ENCODE results near the gene SRGAP3.

- TF ChIP-seq, protein P1, sequence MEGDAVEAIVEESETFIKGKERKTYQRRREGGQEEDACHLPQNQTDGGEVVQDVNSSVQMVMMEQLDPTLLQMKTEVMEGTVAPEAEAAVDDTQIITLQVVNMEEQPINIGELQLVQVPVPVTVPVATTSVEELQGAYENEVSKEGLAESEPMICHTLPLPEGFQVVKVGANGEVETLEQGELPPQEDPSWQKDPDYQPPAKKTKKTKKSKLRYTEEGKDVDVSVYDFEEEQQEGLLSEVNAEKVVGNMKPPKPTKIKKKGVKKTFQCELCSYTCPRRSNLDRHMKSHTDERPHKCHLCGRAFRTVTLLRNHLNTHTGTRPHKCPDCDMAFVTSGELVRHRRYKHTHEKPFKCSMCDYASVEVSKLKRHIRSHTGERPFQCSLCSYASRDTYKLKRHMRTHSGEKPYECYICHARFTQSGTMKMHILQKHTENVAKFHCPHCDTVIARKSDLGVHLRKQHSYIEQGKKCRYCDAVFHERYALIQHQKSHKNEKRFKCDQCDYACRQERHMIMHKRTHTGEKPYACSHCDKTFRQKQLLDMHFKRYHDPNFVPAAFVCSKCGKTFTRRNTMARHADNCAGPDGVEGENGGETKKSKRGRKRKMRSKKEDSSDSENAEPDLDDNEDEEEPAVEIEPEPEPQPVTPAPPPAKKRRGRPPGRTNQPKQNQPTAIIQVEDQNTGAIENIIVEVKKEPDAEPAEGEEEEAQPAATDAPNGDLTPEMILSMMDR (IDR thresholded peaks at IDR 0.05) = no peak
- TF ChIP-seq EZH2 (IDR thresholded peaks at IDR 0.05; ENCODE audit: borderline replicate concordance, insufficient read depth, low read depth, low read length, poor library complexity, severe bottlenecking) = no peak
Measured at GRCh38 chr3:8984081-8984480, 265.4 kb downstream of the SRGAP3 start.

Measured in B cell (primary cell).